HepG2 (cell line): ENCODE results near the gene CATSPERD. TPM values are rescaled to one million over a fixed set of nuclear protein-coding genes. Genes with fewer than 3 reads are reported as not detected.

Experiments
- AGO2 ChIP-seq: fragments of 200-400 bp; formaldehyde crosslinking; optimal IDR thresholded peaks from 2 replicates; pipeline ENCODE3; 2017; ENCODE audit warnings: mild to moderate bottlenecking, low read depth, low read length, moderate library complexity
- MNT ChIP-seq: fragments of 450-650 bp; IDR thresholded peaks from 2 replicates; pipeline ENCODE4 v1.6.1; 2016
- NFE2L1 ChIP-seq: sonication (generic); formaldehyde crosslinking; IDR thresholded peaks from 2 replicates; pipeline ENCODE4 v1.4.0; 2020; ENCODE audit warnings: missing genetic modification reagents, mild to moderate bottlenecking, borderline replicate concordance
- RBFOX2 ChIP-seq: fragments of 200-400 bp; formaldehyde crosslinking; IDR thresholded peaks from 2 replicates; pipeline ENCODE4 v1.6.1; 2017; ENCODE audit warnings: low read depth, mild to moderate bottlenecking, low read length
- RXRB ChIP-seq: IDR thresholded peaks from 2 replicates; pipeline ENCODE4 v1.6.1; 2016; ENCODE audit warnings: borderline replicate concordance, missing genetic modification reagents, missing compliant biosample characterization
- SRSF9 ChIP-seq: fragments of 200-400 bp; formaldehyde crosslinking; IDR thresholded peaks from 2 replicates; pipeline ENCODE4 v1.6.1; 2018; ENCODE audit warnings: borderline replicate concordance, mild to moderate bottlenecking, low read depth, low read length; ENCODE audit not compliant: insufficient read depth, poor library complexity, severe bottlenecking
- ZNF598 ChIP-seq: sonication (generic); formaldehyde crosslinking; IDR thresholded peaks from 2 replicates; pipeline ENCODE4 v1.5.1; 2020; ENCODE audit warnings: mild to moderate bottlenecking, missing genetic modification reagents, borderline replicate concordance
- polyA plus RNA-seq, 8 experiments: library from polyadenylated mRNA; depleted of rRNA in 3 of 8; stranded (reverse) in 7 of 8; unstranded in 1 of 8; fragments of >200 nt; fragmentation: Illumina TruSeq in 4 of 8; extraction: Trizol in 4 of 8; gene quantifications; 2 replicates each; pipeline versions ENCODE4 v1.2.1 to v1.2.3, GENCODE V29; 2011 to 2016; ENCODE audit warnings: low read depth in 4 of 8, missing spikeins in 1 of 8, mixed read lengths in 1 of 8; ENCODE audit not compliant: insufficient read depth in 1 of 8
- total RNA-seq, 5 experiments: library from RNA; depleted of rRNA; stranded (reverse); fragments of >200 nt; fragmentation: Illumina TruSeq; extraction: Trizol; gene quantifications; 2 replicates each; pipeline ENCODE4 v1.2.3, GENCODE V29; 2016; ENCODE audit warnings: low read depth in 1 of 5
- TF ChIP-seq, protein P1 (sequence below): sonication (generic); formaldehyde crosslinking; IDR thresholded peaks from 2 replicates; pipeline ENCODE4 v1.5.0; 2020; ENCODE audit warnings: mild to moderate bottlenecking, missing genetic modification reagents
- TF ChIP-seq, protein P2 (sequence below): sonication (generic); formaldehyde crosslinking; IDR thresholded peaks from 2 replicates; pipeline ENCODE4 v1.8.1; 2022; ENCODE audit warnings: mild to moderate bottlenecking, missing genetic modification reagents
- TF ChIP-seq, protein P3 (sequence below): sonication (generic); formaldehyde crosslinking; IDR thresholded peaks from 2 replicates; pipeline ENCODE4 v1.4.0; 2020; ENCODE audit warnings: mild to moderate bottlenecking, missing genetic modification reagents
- TF ChIP-seq, protein P4 (sequence below): sonication (generic); formaldehyde crosslinking; IDR thresholded peaks from 2 replicates; pipeline ENCODE4 v1.4.0; 2020; ENCODE audit warnings: missing genetic modification reagents, borderline replicate concordance
- TF ChIP-seq, protein P5 (sequence below): sonication (generic); formaldehyde crosslinking; IDR thresholded peaks from 2 replicates; pipeline ENCODE4 v1.5.0; 2020; ENCODE audit warnings: missing genetic modification reagents

CATSPERD gene
- total and polyA plus RNA-seq, 2 of the 13 experiments (the other 11 are each of a cell fraction or from before 2014, with no cell fraction given): 0.04 TPM; not detected in 1

- TF ChIP-seq, protein P1, sequence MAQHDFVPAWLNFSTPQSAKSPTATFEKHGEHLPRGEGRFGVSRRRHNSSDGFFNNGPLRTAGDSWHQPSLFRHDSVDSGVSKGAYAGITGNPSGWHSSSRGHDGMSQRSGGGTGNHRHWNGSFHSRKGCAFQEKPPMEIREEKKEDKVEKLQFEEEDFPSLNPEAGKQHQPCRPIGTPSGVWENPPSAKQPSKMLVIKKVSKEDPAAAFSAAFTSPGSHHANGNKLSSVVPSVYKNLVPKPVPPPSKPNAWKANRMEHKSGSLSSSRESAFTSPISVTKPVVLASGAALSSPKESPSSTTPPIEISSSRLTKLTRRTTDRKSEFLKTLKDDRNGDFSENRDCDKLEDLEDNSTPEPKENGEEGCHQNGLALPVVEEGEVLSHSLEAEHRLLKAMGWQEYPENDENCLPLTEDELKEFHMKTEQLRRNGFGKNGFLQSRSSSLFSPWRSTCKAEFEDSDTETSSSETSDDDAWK (CRISPR knock-in tag): no peak
- TF ChIP-seq, protein P2, sequence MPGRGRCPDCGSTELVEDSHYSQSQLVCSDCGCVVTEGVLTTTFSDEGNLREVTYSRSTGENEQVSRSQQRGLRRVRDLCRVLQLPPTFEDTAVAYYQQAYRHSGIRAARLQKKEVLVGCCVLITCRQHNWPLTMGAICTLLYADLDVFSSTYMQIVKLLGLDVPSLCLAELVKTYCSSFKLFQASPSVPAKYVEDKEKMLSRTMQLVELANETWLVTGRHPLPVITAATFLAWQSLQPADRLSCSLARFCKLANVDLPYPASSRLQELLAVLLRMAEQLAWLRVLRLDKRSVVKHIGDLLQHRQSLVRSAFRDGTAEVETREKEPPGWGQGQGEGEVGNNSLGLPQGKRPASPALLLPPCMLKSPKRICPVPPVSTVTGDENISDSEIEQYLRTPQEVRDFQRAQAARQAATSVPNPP: no peak
- TF ChIP-seq, protein P3, sequence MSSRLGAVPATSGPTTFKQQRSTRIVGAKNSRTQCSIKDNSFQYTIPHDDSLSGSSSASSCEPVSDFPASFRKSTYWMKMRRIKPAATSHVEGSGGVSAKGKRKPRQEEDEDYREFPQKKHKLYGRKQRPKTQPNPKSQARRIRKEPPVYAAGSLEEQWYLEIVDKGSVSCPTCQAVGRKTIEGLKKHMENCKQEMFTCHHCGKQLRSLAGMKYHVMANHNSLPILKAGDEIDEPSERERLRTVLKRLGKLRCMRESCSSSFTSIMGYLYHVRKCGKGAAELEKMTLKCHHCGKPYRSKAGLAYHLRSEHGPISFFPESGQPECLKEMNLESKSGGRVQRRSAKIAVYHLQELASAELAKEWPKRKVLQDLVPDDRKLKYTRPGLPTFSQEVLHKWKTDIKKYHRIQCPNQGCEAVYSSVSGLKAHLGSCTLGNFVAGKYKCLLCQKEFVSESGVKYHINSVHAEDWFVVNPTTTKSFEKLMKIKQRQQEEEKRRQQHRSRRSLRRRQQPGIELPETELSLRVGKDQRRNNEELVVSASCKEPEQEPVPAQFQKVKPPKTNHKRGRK (CRISPR knock-in tag): no peak
- TF ChIP-seq RXRB (CRISPR knock-in tag) (no peak), SRSF9 (no peak), RBFOX2 (peak; percentile 45; the same call in 1 of the 2 replicates), ZNF598 (no peak), MNT (no peak), NFE2L1 (CRISPR knock-in tag) (no peak), AGO2 (peak; percentile 71)
- TF ChIP-seq, protein P4, sequence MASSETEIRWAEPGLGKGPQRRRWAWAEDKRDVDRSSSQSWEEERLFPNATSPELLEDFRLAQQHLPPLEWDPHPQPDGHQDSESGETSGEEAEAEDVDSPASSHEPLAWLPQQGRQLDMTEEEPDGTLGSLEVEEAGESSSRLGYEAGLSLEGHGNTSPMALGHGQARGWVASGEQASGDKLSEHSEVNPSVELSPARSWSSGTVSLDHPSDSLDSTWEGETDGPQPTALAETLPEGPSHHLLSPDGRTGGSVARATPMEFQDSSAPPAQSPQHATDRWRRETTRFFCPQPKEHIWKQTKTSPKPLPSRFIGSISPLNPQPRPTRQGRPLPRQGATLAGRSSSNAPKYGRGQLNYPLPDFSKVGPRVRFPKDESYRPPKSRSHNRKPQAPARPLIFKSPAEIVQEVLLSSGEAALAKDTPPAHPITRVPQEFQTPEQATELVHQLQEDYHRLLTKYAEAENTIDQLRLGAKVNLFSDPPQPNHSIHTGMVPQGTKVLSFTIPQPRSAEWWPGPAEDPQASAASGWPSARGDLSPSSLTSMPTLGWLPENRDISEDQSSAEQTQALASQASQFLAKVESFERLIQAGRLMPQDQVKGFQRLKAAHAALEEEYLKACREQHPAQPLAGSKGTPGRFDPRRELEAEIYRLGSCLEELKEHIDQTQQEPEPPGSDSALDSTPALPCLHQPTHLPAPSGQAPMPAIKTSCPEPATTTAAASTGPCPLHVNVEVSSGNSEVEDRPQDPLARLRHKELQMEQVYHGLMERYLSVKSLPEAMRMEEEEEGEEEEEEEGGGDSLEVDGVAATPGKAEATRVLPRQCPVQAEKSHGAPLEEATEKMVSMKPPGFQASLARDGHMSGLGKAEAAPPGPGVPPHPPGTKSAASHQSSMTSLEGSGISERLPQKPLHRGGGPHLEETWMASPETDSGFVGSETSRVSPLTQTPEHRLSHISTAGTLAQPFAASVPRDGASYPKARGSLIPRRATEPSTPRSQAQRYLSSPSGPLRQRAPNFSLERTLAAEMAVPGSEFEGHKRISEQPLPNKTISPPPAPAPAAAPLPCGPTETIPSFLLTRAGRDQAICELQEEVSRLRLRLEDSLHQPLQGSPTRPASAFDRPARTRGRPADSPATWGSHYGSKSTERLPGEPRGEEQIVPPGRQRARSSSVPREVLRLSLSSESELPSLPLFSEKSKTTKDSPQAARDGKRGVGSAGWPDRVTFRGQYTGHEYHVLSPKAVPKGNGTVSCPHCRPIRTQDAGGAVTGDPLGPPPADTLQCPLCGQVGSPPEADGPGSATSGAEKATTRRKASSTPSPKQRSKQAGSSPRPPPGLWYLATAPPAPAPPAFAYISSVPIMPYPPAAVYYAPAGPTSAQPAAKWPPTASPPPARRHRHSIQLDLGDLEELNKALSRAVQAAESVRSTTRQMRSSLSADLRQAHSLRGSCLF: no peak
- TF ChIP-seq, protein P5, sequence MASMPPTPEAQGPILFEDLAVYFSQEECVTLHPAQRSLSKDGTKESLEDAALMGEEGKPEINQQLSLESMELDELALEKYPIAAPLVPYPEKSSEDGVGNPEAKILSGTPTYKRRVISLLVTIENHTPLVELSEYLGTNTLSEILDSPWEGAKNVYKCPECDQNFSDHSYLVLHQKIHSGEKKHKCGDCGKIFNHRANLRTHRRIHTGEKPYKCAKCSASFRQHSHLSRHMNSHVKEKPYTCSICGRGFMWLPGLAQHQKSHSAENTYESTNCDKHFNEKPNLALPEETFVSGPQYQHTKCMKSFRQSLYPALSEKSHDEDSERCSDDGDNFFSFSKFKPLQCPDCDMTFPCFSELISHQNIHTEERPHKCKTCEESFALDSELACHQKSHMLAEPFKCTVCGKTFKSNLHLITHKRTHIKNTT (CRISPR knock-in tag): no peak
Measured at GRCh38 chr19:5703819-5704818, 16.3 kb upstream of the CATSPERD start (continued).
